ENCODE results near the gene UBR1.

DNA sequence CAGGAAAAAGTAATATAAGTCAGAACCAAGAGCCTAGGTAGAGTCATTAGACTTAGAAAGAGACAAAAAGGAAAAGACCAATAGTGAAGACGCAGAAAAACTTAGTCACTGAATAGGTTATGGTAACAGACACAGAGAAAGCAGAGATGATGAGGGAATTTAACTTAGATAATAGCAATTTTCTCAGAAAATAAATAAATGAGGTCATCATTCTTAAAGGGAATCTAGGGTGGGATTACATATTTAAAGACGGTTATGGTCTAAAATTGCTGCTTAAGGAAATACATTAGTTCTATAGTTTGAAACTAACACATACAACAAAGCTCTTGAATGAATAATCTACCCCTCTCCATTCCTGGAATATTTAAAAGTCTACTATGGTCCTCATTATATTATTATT is 59.4 kb downstream of the UBR1 start:
- TF ChIP-seq, protein P1, sequence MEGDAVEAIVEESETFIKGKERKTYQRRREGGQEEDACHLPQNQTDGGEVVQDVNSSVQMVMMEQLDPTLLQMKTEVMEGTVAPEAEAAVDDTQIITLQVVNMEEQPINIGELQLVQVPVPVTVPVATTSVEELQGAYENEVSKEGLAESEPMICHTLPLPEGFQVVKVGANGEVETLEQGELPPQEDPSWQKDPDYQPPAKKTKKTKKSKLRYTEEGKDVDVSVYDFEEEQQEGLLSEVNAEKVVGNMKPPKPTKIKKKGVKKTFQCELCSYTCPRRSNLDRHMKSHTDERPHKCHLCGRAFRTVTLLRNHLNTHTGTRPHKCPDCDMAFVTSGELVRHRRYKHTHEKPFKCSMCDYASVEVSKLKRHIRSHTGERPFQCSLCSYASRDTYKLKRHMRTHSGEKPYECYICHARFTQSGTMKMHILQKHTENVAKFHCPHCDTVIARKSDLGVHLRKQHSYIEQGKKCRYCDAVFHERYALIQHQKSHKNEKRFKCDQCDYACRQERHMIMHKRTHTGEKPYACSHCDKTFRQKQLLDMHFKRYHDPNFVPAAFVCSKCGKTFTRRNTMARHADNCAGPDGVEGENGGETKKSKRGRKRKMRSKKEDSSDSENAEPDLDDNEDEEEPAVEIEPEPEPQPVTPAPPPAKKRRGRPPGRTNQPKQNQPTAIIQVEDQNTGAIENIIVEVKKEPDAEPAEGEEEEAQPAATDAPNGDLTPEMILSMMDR (IDR thresholded peaks at IDR 0.05), result no peak
- TF ChIP-seq POLR2A (IDR thresholded peaks at IDR 0.05), result no peak
